IPS-NIHi7 (cell line): Measurements from ENCODE around the gene CES1.
"Not testable (repeated sequence)": the region's sequence is repeated elsewhere in the genome, so short reads cannot be mapped to it uniquely, and the experiment has no call there.

ENCODE experiments used
- DNase-seq: peaks from one replicate; pipeline ENCODE4 v3.0.0; 2012; ENCODE audit warnings: mixed read lengths; ENCODE audit errors: extremely low spot score

CES1 gene

DNA sequence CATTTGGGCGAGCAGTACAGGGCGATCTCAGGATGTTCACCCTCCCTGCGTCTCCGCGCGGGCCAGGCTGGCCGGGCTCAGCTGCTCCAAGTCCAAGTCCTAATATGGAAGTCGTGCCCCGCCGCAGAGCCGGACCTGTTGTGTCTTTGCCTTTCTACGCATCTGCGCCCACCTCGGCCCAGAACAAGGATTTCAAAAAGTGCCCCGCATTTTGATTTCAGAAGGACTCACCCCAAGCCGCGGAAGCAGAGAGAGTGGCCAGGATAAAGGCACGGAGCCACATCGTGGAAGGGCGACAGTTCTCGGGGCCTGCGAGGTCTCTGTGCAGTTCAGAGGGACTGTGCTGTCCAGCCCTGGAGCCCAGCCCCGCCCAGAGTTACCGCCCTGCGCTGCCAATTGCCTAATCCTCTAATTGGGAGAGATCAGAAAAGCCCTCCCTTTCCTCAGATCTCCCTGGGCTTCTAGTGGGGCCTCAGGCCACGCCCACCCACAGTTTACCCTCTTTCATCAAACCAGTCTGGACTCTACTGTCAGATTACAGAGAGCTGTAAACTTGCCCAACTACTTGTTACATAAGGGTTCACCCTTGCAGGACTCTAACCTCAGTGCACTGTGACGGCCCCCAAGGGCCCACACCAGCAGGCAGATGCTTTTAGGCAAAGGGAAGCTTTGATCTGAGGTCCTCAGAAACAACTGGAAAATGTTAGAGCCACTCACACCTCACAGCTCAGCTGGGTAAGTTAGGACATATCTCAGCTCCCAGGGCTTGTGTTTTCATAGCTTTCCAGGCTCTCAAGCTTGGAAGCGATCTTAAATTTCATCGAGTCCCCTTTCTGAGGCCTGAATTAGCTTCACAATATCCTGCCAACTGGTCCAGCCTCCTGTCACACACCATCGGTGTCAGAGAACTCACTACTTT lies at the start of gene CES1:
CES1 (minus strand) TSS at position 324 of the 919 bp plus-strand sequence; CDS start at position 283, 41 bp downstream.
- DNase-seq = peak; percentile 18

DNA sequence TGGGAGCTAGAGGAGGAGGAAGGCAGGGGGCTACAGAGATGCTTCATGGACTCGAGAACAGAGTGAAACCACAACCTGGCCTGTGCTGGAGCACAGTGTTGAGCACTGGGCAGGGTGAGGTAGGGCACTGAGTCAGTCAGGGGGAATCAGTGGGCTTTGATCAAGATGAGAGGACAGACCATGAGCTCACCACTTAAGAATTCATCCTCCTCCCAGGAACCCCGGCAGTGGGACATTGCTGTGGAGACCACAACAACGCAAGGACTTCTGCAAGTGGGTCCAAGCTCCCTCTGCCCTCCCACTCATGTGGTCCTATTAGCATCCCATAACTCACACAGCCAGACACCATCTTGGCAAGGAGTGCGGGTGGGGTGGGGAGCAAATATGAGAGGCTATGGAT lies 44.0 kb upstream of the CES1 start:
- no peak for DNase-seq

DNA sequence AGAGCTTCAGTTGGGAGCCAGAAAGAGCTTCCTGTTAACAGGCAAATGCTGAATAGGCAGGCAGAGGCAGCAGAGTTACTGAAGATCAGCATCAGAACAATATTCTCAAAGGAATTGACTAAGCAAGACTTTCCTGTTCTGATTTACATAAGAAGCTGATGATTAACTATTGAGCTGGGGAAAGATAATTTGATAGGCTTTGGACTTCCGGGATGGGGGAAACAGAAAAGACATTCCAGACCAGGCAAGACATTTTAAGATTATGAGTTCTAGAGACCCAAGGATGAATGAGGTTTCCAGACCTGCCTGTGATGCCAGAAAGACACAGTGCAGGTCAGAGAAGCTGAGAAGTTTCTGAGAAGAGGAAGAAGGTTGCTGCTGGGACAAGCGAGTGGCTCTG lies 42.4 kb upstream of the CES1 start, which contains the start of gene CES5A:
CES5A (minus strand) TSS at position 101 of the 400 bp plus-strand sequence. CDS start 152 bp downstream, outside the sequence.
- no peak for DNase-seq

DNA sequence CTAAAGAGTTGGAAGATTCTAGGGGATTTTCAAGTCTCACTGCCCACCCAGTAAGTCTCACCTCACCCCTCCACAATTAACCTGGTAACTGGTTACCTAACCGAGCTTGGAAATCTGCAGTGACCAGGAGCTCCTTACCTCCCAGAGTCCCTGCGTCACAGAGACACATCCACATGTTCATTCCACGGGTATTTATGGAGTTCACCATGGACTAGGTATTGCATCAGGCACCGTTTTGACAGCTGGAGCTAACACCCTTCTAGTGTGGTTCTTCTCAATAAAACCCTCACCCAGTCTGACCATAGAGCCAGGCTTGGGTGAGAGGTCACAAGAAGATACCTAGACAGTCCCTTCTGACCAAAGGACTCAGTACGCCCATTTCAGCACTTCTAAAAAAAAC lies 40.2 kb upstream of the CES1 start:
- no peak for DNase-seq

DNA sequence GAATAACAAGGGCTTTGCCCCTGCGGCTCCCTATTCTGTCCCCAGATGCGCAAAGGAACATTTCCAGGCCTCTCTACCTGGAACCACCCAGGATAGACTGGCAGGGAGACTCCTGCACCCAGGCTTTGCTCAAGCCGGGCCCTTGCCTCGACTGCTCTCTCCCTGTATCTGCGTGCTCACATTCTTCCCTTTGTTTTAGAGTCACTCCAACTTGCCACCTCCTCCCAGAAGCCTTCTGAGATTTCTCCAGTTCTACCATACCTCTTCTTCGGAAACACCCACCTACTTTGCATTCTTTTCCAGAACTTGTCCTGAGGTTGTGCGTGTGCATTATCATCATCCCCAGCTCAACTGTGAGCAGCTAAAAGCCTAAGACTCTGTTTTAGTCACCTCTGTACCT lies 39.2 kb upstream of the CES1 start:
- no peak for DNase-seq

DNA sequence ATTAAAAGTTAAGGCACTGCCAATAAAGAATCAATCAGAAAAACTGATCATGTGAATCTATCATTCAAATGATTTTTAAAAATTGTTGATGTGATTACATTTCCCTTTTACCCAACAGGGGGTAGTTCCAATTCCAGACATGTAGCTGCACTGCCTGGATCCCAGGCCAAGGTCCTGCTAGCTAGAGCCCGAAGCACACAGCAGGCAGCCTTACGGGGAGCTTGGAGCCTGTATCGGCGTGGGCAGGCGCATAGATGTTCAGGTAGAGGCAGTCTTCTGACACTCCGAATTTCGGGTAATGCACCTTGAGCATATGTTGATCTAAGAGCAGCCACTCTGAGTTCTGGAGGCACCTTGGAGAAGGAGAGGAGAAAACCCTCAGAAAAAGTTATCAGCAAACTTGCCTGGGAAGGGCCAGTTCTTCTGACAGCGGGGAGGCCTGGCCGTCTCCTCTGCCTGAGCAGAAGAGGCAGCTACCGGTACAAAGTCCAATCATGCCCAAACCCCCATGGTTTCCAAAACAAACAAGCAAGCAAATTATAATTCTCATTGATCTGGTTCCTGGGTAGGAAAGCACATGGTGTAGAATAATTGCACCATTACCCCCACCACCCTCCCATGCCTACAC lies 38.6 kb upstream of the CES1 start:
- DNase-seq = no peak

DNA sequence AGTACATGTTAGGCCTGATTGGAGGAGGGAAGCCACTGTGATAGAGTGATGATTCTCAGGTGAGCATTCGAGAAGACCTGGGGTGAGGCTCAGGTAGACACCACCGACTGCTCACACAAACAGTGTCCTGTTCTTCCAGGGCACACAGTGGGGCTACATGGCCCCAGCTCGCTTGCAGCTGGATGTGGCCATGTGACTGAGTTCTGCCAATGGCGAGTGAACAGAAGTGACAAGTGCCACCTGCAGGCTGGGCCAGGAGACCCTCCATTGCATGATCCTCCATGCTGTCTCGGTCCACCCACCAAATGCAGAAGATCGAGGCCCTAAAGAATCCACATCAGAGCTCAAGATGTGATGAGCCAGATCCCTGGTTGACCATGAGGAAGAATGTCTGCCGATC lies 36.1 kb upstream of the CES1 start:
- DNase-seq = no peak

DNA sequence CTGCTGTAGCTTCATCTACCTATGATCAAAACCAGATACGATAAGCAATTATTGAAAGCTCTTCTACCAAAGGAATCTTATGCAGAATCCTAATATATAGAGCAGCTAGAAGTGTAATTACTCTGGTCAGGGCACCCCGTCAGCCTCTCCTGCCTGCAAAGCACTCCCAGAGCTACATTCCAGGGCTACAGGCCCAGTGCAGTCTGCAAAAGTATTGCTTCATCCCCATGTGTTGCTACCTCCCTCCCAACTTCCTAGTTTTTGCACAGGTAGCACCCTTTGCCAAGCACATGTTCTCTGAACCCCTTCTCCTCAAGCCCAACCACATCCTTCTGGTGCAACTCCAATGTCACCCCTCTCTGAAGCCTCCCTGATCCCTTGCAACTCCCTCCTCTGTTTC lies 35.2 kb upstream of the CES1 start:
- DNase-seq = no peak

DNA sequence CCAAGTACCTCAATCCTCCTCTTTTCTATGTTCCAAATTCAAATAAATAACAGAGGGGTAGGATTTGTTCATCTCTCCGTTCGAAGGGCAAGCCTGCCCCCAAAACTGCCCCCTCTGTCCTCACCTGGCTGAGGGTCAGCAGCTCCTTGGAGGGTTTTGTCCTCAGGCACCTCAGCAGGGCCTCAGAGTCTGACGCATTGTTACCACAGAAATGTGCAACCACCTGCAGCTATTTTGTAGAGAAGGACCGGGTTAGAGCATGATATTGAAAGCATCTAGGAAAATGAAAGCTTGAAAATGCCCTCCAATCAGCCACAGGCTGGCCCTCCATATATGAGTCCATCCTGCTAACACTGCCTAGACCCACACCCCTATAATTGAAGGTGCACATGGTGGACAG lies 28.4 kb upstream of the CES1 start:
- DNase-seq = no peak

DNA sequence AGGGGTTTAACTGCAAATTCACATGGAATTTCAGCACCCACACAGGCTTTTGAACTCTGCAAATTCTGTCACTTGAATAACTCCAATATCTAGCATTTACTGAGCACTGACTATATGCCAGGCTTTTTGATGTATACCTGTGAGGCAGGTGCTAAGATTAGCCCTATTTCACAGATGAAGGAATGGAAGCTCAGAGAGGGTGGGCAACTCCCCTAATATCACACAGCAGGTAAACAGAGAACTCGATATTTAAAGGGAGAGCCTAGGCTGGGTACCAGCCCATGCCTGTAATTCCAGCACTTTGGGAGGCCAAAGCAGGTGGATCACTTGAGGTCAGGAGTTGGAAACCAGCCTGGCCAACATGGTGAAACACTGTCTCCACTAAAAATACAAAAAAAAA lies 24.8 kb upstream of the CES1 start:
- DNase-seq = not testable (repeated sequence)

DNA sequence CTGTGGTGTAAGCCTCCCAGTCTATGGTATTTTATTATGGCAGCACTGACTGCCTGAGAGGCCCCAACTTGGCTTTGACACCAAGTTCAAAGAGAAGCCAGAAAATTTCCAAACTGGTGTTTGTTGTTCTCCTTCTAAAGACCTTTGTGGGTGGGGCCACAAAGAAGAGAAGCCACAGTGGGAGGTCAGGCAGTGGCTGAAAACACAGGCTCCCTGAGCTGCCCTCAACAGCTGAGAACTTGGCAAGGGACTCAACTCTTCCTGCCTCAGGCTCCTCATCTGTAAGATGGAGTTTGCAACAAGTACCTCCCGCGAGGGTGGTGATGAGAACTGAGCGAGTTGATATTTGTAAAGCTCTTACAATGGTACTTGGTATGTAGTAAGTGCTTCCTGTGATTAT lies 24.1 kb upstream of the CES1 start:
- DNase-seq = no peak

DNA sequence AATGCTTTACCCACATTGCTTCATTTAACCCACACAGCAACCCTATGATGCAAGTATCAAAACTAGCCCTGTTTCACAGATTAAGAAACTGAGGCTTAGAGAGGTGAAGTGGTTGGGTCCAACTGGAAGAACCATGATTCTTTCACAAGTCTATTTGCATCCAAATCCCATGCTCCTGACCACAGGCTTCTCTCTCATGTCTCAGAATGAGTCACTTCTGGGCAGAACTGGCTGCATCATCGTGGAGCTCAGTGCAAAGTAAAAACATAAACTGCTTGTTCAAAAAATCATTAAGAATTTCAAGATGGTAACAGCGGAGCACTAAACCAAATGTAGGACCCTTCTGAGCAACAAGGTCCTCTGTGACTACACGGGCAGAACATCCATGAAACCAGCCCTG lies 20.2 kb upstream of the CES1 start:
- DNase-seq = no peak

DNA sequence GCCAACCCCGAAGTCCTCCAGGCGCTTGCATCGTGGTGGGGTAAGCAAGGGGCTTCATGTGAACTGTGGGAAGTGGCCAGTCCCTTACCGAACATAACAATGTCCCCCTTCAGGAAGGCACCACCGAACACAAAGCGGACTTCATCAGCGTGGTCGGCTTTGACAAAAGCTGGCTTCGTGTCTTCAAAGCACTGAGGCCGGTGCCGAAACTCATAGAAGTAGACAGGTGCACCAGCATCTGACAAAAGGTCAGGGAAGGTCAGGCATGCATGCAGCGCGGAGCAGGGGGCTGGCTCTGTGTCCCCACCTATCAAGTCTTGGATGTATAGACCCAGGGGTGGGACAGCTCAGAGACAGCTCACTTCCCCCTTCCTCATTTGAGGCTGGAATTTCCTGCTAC lies 16.6 kb upstream of the CES1 start:
- DNase-seq = no peak

DNA sequence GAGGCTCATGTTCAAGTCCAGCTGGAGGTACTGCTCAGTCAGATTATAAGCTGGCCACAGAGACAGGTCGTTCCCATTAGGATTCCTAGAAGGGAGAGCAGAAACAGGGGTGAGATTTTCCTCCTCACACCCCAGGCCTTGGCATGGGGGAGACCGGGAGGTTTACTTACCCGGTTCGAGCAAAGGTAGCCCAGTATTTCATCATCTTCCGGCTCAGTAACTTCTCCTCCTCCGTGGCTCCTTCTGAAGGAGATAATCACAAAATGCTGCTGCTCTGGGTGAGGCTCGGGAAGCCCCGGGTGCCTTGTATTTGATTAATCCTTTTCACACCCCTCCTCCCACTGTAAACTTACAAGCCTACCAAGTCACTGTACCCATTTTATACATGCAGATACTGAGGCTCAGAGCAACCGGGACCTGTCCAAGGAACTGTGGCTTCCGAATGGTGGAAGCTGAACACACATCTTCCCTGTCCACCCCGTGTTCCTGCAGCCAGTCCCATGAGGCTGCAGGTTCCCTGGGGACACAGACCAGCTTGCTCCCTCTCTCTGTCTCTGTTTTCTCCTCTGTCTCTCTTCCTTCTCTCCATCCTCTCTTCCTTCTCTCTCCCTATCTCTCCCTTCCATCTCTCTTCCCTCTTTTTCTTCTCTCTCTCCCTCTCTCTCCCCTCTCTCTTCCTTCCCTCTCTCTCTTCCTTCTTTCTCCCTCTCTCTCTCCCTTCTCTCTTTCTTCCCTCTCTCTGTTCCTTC lies 13.9 kb upstream of the CES1 start:
- no peak for DNase-seq

DNA sequence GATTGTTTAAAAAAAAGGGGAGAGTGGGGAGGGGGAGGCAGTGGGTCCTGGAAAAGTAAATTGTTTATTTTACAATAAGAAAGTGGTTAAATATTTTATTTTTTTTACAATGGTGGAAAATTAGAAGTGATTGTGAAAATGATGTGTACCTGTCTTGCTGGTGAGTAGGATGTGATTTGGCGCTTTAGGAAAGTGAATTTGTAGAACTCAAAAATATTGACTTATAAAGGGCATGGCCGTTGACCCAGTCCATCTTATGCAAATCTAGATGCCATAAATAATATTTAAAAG lies 10.2 kb upstream of the CES1 start:
- DNase-seq = no peak

DNA sequence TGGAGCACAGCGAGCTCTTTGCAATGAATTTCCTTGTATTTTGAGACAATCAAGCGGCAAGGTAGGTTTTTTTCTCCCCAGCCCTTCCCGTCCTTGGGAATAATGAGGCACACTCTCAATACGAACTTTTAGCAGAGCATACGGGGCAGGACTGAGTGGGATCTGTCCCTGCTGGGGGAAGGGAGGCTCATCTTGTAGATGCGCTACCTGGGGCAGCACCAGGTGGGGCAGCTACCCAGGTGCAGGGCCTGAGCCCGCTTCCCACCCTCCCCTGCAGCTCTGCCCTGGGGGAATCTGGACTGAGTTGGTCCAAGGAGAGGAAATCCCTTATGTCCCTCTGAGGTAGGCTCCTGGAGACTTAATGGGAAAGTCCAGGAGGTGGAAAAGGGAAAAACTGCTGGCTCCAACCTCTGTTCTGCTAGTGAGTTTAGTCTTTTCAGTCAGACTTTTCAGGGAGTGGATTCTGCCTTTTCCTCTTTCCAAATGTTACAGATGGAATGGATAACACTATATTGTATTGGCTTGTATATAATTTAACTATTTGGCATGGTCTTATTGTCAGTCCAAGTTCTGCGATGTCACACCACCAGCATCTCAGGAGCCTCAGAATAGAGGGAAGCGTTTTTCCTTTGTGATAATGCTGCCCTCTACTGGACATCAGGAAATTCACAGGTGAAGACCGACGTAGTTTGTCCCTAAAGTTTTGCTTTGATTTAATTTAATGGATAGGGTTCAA lies 9.6 kb upstream of the CES1 start:
- DNase-seq = peak; percentile 74

DNA sequence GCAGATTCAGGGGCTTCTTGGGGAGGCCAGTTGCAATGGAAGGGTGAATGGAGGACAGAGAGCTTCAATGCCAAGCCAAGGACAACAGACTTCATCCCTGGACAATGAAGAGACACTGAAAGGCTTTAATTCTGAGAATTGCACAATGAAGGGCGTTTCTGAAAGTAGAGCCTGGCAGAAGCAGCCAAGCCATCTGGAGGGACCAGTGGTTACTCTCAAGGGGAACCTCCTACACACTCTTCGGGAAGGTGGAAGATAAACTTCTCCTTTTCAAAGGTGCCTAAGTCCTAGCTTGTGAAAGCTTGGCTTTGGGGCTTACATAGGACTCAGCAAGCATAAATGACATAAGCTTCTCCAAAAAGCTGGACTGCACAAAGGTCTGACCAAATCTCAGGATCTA lies 6.2 kb upstream of the CES1 start:
- DNase-seq = no peak

DNA sequence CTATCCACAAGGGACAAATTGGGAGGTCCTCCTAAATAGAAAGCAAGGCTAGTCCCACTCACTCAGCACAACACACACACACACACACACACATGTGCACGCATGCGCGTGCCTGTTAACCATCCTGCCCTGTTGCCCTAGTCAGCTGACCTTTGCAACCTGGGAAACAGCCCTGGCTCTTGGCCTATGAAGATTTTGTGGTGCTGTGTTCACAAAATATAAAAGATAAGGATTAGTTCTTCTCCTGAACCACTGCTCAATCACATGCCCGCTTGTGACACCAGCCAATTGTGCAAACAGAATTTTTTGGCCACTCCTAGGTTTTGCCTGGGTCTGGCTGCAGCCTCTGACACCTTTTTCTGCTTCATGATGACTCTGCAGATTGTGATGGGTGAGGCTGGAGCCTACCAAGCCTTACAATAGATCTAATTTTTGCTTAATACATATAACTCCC lies 3.3 kb upstream of the CES1 start:
- DNase-seq = no peak

DNA sequence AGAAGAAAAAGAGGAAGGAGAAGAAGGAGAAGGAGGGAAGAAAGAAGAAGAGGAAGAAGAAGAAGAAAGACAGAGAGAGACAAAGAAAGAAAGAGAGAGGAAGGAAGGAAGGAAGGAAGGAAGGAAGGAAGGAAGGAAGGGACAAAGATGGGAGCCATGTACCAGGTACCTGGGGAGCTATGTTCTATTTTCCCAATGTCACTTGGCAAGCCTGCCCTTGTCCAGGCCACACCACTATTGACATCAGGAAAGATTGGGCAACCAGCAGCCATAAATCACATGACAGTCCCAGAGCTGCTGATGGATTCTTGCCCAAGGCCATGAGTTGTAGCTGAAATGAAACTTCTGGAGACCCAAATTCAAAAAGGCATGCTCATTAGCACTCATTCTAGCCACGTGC lies 2.7 kb upstream of the CES1 start:
- DNase-seq = no peak

DNA sequence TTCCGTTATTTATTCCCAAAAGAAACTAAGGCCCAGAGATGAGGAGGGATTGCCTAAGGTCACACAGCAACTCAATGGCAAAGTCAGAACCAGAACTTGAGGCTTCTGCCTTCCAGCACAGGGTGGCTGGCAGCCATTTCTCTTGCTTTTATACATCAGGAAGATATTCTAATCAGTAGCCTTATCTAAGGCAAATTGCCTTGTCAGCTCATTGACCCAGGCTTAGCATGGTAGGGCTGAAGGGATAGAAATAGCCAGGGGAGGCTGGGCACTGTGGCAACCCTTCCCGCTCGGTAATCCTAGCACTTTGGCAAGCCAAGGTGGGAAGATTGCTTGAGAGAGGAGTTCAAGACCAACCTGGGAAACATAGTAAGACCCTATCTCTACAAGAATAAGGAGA lies 2.3 kb upstream of the CES1 start:
- not testable (repeated sequence) for DNase-seq

DNA sequence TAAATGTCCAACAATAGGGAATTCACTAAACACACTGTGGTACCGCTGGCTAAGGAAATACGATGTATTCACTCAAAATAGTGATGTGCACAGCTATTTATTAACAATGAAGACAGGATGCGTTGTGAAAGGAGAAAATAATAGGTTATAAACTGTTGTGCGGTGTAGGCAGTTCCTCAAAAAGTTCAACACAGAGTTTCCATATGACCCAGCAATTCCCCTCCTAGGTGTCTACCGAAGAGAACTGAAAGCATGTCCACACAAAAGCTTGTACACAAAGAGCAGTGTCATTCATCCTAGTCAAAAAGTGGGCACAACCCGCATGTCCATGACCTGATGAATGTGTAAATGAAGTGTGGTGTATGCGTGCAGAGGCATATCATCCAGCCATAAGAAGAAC lies 1.2 kb upstream of the CES1 start:
- DNase-seq = no peak

DNA sequence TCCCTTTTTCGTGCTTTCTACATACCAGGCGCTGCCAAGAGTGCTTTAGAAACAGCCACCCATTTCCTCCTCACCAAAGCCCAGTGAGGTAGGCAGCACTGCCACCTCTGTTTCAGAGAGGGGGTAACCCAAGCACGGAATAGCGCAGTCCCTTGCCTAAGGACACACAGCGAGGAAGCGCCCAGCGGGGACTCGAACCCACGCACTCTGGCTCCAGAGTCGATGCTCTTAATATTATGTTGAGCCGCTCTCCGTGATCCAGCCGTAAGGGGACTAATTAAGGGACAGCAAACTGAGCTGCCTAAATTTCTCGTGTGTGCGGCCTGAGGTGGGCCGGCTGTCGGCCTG lies 497 bp downstream of the CES1 start:
- no peak for DNase-seq
